ENCODE results near the gene KCNT2. TPM values are rescaled to one million over a fixed set of nuclear protein-coding genes. Genes with fewer than 3 reads are reported as not detected.

The KCNT2 gene
- polyA plus RNA-seq, 1 of the 3 experiments (the other 2 are of a cell fraction) = 0.56 TPM

DNA sequence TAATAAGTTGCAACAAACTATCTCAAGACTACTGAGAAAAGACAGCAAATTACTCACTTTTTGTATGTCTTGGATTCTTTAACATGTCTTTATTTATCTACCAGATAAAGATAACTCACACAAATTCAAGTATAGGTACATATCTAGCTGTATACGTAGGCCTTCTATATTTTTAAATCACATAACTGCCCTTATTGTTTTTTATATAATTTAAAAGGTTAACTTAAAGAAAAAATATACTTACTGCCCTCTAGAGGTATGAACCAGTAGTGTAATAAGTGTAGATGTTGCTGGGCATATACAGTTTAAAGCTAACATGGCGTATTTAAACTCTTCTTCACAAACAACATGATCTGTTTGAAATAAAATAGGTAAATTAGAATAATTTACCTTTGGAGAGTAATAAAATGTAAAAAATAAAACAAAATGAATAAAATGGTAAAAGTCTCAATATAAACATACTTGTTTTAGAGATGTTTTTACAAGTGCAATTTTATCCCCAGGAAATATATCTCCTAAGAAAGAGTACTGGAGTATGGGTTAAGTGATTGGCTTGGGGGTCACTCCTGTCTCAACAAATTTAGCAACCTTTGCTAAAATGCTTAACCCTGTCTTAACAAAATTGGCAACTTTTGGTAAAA is 235.2 kb downstream of the KCNT2 start:
- 37% methylated on average over 2 of the region's 2 CpGs for WGBS (ENCODE audit: low lambda C conversion rate)
- H3K9me2 ChIP-seq = no peaks in the 10 kb centered on the region
- peak overlapping the region; percentile 47; the same call in 1 of the 2 replicates for H2AFZ ChIP-seq (ENCODE audit: low read depth)

GRCh38 chr1:196367838-196368237 is 240.4 kb downstream of the KCNT2 start:
- H3K9ac ChIP-seq = no peak overlapping the region
- H3K79me2 ChIP-seq (ENCODE audit: insufficient read depth) = no peaks in the 10 kb centered on the region
- no peak overlapping the region for H2AFZ ChIP-seq (ENCODE audit: low read depth)
- no peaks in the 10 kb centered on the region for H3K4me1 ChIP-seq (ENCODE audit: control insufficient read depth in 1 of 2, insufficient read depth in 2 of 2, low read depth in 1 of 2, low read length in 1 of 2)
- no peak for TF ChIP-seq MEF2A (IDR thresholded peaks at IDR 0.05; ENCODE audit: borderline replicate concordance, low read depth)
- TF ChIP-seq RCOR1 (IDR thresholded peaks at IDR 0.05; ENCODE audit: low read length) = no peak
- TF ChIP-seq IRF3 (IDR thresholded peaks at IDR 0.05; ENCODE audit: low read depth, low read length) = no peak
- no peak for TF ChIP-seq RAD21 (IDR thresholded peaks at IDR 0.05; ENCODE audit: low read length)
- no peak for TF ChIP-seq FOSL2 (IDR thresholded peaks at IDR 0.05; ENCODE audit: borderline replicate concordance, low read depth)
- H3F3A ChIP-seq (replicated peaks; ENCODE audit: insufficient read depth) = no peaks in the 10 kb centered on the region
- POLR2A ChIA-PET = no interaction called here
- no peaks in the 10 kb centered on the region for H3K9me3 ChIP-seq
- no peaks in the 10 kb centered on the region for H4K20me1 ChIP-seq (ENCODE audit: insufficient read depth)
- no peak for DNase-seq
- 82% methylated on average over 3 of the region's 3 CpGs for WGBS (ENCODE audit: low lambda C conversion rate)
- no peaks in the 10 kb centered on the region for H3K27me3 ChIP-seq (ENCODE audit: insufficient read depth)
- H3K36me3 ChIP-seq (replicated peaks in 1 of 2; ENCODE audit: control insufficient read depth in 1 of 2, insufficient read depth in 2 of 2, low read length in 1 of 2) = peaks cover 0 to 4% of the 10 kb centered on the region in 2 experiments
- CTCF ChIA-PET = interaction anchor here (1.4 kb wide), 1 partner anchor 12 kb away, joined by 7 read pairs; no protein-coding TSS in a partner anchor
- no peak overlapping the region for H3K4me3 ChIP-seq (ENCODE audit: low read depth in 2 of 2, low read length in 1 of 2)
- no peak overlapping the region for H3K4me2 ChIP-seq
- H3K27ac ChIP-seq (ENCODE audit: low read depth in 2 of 2, low read length in 1 of 2) = no peak overlapping the region
- H3K9me2 ChIP-seq = no peaks in the 10 kb centered on the region; the same call in 1 of the 2 replicates

More for the DNA sequence above, 235.2 kb downstream of the KCNT2 start:
- Histone ChIP-seq H3K79me2 (ENCODE audit: insufficient read depth) (no peaks in the 10 kb centered on the region), H3K4me3 (ENCODE audit: low read depth in 2 of 2, low read length in 1 of 2) (no peak overlapping the region), H3K4me1 (ENCODE audit: control insufficient read depth in 1 of 2, insufficient read depth in 2 of 2, low read depth in 1 of 2, low read length in 1 of 2) (no peaks in the 10 kb centered on the region; a peak in 1 of 4 replicates), H3K36me3 (replicated peaks in 1 of 2; ENCODE audit: control insufficient read depth in 1 of 2, insufficient read depth in 2 of 2, low read length in 1 of 2) (peaks cover 0 to 4% of the 10 kb centered on the region in 2 experiments), H3K27me3 (ENCODE audit: insufficient read depth) (no peaks in the 10 kb centered on the region), H3F3A (replicated peaks; ENCODE audit: insufficient read depth) (no peaks in the 10 kb centered on the region), H4K20me1 (ENCODE audit: insufficient read depth) (no peaks in the 10 kb centered on the region), H3K27ac (ENCODE audit: low read depth in 2 of 2, low read length in 1 of 2) (no peak overlapping the region), H3K9me3 (no peaks in the 10 kb centered on the region), H3K4me2 (no peak overlapping the region), H3K9ac (no peak overlapping the region)
- TF ChIP-seq, protein P1, sequence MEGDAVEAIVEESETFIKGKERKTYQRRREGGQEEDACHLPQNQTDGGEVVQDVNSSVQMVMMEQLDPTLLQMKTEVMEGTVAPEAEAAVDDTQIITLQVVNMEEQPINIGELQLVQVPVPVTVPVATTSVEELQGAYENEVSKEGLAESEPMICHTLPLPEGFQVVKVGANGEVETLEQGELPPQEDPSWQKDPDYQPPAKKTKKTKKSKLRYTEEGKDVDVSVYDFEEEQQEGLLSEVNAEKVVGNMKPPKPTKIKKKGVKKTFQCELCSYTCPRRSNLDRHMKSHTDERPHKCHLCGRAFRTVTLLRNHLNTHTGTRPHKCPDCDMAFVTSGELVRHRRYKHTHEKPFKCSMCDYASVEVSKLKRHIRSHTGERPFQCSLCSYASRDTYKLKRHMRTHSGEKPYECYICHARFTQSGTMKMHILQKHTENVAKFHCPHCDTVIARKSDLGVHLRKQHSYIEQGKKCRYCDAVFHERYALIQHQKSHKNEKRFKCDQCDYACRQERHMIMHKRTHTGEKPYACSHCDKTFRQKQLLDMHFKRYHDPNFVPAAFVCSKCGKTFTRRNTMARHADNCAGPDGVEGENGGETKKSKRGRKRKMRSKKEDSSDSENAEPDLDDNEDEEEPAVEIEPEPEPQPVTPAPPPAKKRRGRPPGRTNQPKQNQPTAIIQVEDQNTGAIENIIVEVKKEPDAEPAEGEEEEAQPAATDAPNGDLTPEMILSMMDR (IDR thresholded peaks at IDR 0.05) = peak; percentile 71
- TF ChIP-seq RFX5 (IDR thresholded peaks at IDR 0.05; ENCODE audit: low read length) = no peak
- POLR2A ChIA-PET = no interaction called here
- CTCF ChIA-PET = interaction anchor here (0.6 to 1.6 kb wide), 15 partner anchors 9 to 314 kb away, joined by 3 to 7 read pairs (median 4); no protein-coding TSS in a partner anchor
- DNase-seq = peak; percentile 3
